ENCODE data around the gene CASP6. TPM values are rescaled to one million over a fixed set of nuclear protein-coding genes. Genes with fewer than 3 reads are reported as not detected.

CASP6 gene
- total and polyA plus RNA-seq, 2 of the 8 experiments (the other 6 are each of a cell fraction or from before 2014, with no cell fraction given): 29.5 to 35.1 TPM

GRCh38 chr4:109729117-109729717, 26.0 kb upstream of the CASP6 start:
- Histone ChIP-seq H3K56ac (replicated peaks; ENCODE audit: insufficient read length, low read depth, low read length) (no peak overlapping the region), H4K91ac (replicated peaks; ENCODE audit: insufficient read length, low read length) (no peak overlapping the region), H2BK12ac (ENCODE audit: low read depth, low read length) (no peak overlapping the region), H3K9ac (replicated peaks in 1 of 4; ENCODE audit: extremely low read depth in 1 of 4, low read depth in 3 of 4, low read length in 3 of 4) (peak overlapping the region; percentile 14 to 82 (median 78)), H3K4me3 (ENCODE audit: extremely low read depth in 1 of 4, insufficient read depth in 2 of 4, low read depth in 3 of 4, low read length in 4 of 4) (peak overlapping the region; percentile 85 to 94 (median 89)), H3K23ac (ENCODE audit: insufficient read length) (no peak overlapping the region), H3K79me2 (ENCODE audit: control insufficient read depth in 1 of 2, insufficient read depth in 2 of 2, low read length in 2 of 2) (peaks cover 6 to 49% of the 10 kb centered on the region in 2 experiments; a peak in 3 of 4 replicates), H2BK120ac (replicated peaks; ENCODE audit: low read depth, low read length) (no peak overlapping the region), H3K4me2 (ENCODE audit: insufficient read depth in 1 of 2, low read depth in 2 of 2, low read length in 2 of 2) (peak overlapping the region; percentile 56 to 84), H2BK15ac (ENCODE audit: low read length) (no peak overlapping the region), H3K79me1 (ENCODE audit: low read depth, low read length) (peaks cover 5% of the 10 kb centered on the region), H2BK5ac (ENCODE audit: low read depth, low read length) (0 out of 2 replicates have a peak overlapping the region, but pooled peaks have one; percentile 41), H2BK20ac (ENCODE audit: low read length) (no peak overlapping the region), H2AK5ac (ENCODE audit: low read depth, low read length) (no peak overlapping the region), H3K23me2 (ENCODE audit: low read depth, low read length) (peaks cover 6% of the 10 kb centered on the region), H3K14ac (ENCODE audit: insufficient read length) (no peak overlapping the region), H3K27ac (ENCODE audit: low read depth, low read length) (peak overlapping the region; percentile 73), H2AFZ (ENCODE audit: low read length) (peak overlapping the region; percentile 43), H3K36me3 (ENCODE audit: control insufficient read depth in 2 of 4, insufficient read depth in 4 of 4, low read length in 3 of 4) (peaks cover 0 to 3% (median 0%) of the 10 kb centered on the region in 4 experiments; a peak in 1 of 8 replicates), H4K8ac (ENCODE audit: extremely low read depth, insufficient read depth, low read length) (peak overlapping the region; percentile 62; the same call in 1 of the 2 replicates), H3K4ac (replicated peaks; ENCODE audit: insufficient read length, low read depth, low read length) (no peak overlapping the region), H3K18ac (ENCODE audit: extremely low read depth, low read length) (no peak overlapping the region; the same call in 1 of the 2 replicates), H3K9me3 (ENCODE audit: insufficient read depth in 2 of 2, low read depth in 1 of 2, low read length in 1 of 2) (no peaks in the 10 kb centered on the region), H4K5ac (ENCODE audit: insufficient read length, low read depth, low read length) (no peak overlapping the region), H4K20me1 (replicated peaks in 1 of 2; ENCODE audit: control insufficient read depth in 1 of 2, insufficient read depth in 2 of 2, low read length in 2 of 2) (no peaks in the 10 kb centered on the region), H3K4me1 (replicated peaks in 1 of 4; ENCODE audit: control insufficient read depth in 3 of 4, insufficient read depth in 4 of 4, low read length in 3 of 4) (peaks cover 0 to 3% (median 0%) of the 10 kb centered on the region in 4 experiments; a peak in 1 of 7 replicates), H3K27me3 (replicated peaks in 1 of 4; ENCODE audit: control insufficient read depth in 3 of 4, extremely low read depth in 1 of 4, insufficient read depth in 3 of 4, low read length in 3 of 4) (no peaks in the 10 kb centered on the region)
- WGBS, 2 experiments (ENCODE audit: extremely low coverage in 1 of 2, insufficient coverage in 1 of 2, insufficient read length in 1 of 2, insufficient replicate concordance in 2 of 2, low coverage in 1 of 2, low lambda C conversion rate in 2 of 2, missing lambda C conversion rate in 1 of 2): 1% methylated on average over 25 of the region's 25 CpGs; no CpG with 5 or more reads in 1 of the 2 experiments
- FAIRE-seq: peak; percentile 28
- ChIA-PET POLR2A (ENCODE audit: partially characterized antibody) (interaction anchor here (1.0 to 2.4 kb wide), 7 partner anchors 15 to 87 kb away, joined by 3 to 12 read pairs (median 7); partner anchors contain the start of genes CASP6 and GAR1), CTCF (ENCODE audit: partially characterized antibody) (interaction anchor here (0.5 to 0.7 kb wide), 3 partner anchors 334 to 942 kb away, joined by 3 read pairs; no protein-coding TSS in a partner anchor)
- no peak for DNase-seq (ENCODE audit: low read depth in 1 of 2, low spot score in 2 of 2)
- TF ChIP-seq KDM4A (IDR thresholded peaks at IDR 0.05; ENCODE audit: low read depth, low read length, severe bottlenecking): peak; percentile 48
- TF ChIP-seq, protein P1, sequence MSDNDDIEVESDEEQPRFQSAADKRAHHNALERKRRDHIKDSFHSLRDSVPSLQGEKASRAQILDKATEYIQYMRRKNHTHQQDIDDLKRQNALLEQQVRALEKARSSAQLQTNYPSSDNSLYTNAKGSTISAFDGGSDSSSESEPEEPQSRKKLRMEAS (IDR thresholded peaks at IDR 0.05): no peak
- TF ChIP-seq SP2 (IDR thresholded peaks at IDR 0.05; ENCODE audit: low read length): no peak
- TF ChIP-seq HDAC2 (IDR thresholded peaks at IDR 0.05; ENCODE audit: borderline replicate concordance in 1 of 2, low read depth in 2 of 2, low read length in 2 of 2): 0 out of 4 replicates have a peak, but pooled peaks of 1 of the 2 experiments have one; percentile 56
- no peak for TF ChIP-seq TCF12 (IDR thresholded peaks at IDR 0.05; ENCODE audit: low read depth, low read length)
- TF ChIP-seq SIN3A (conservative IDR thresholded peaks at IDR 0.05 in 1 of 2, IDR thresholded peaks at IDR 0.05 in 1 of 2; ENCODE audit: low read depth in 1 of 2, low read length in 2 of 2): peak in 1 of 2 experiments; percentile 31; a peak in 1 of 4 replicates
- peak; percentile 90 for TF ChIP-seq RBBP5 (IDR thresholded peaks at IDR 0.05; ENCODE audit: borderline replicate concordance, low read depth, low read length)
